Hematopoietic multipotent progenitor cell (in vitro differentiated cells): ENCODE results near the gene CBFA2T3. TPM values are rescaled to one million over a fixed set of nuclear protein-coding genes. Genes with fewer than 3 reads are reported as not detected.
"Not testable (repeated sequence)": the region's sequence is repeated elsewhere in the genome, so short reads cannot be mapped to it uniquely, and the experiment has no call there.

Source experiments
- DNase-seq, 3 donors: peaks; one replicate each; pipeline ENCODE4 v3.0.0-alpha.2; 2011 to 2015; ENCODE audit warnings: low read depth in 2 of 3, low spot score in 2 of 3
- total RNA-seq: library from RNA; depleted of rRNA; stranded (reverse); fragments of >200 nt; gene quantifications from one replicate; pipeline ENCODE4 v1.2.3, GENCODE V29; 2012

Gene CBFA2T3
- total RNA-seq = 32.0 TPM

DNA sequence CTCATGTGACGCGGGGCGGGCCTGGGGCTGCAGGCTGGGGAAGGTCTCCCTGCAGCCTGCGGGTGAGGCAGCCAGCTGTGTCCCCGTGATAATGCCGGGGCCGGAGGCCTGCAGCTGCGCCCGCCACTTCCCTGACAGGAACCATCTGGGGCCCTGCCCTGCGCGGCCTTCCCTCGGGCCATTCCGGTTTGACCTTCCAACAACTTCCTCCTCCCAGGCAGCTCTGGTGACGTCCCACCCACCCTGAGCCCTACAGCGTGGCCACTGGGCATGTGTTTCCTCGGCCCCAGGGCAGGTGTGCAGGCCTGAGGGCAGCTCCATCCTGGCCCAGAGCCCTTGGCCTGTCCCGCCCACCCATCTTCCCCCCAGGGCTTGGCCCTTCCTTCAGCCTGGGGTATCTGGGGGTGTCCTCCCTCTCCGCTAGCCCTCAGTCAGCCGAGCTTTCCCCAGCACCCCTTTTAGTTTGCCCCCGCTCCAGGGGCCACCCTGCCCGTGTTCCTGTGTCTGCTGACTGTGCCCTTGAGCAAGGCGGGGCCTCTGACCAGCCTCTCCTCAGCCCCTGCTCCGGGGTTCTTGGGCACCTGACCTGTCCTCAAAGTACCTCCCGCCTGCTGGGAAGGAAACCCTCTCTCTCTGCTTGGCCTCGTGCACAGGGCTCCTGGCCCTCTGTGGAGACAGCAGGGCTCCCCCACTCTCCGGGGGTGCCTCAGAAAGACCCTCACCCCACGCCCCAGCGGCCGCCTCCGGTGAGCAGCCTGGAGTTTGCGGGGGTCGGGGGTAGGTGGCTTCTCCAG lies at the start of gene CBFA2T3:
CBFA2T3 (minus strand) TSS at position 190 of the 794 bp plus-strand sequence. CDS start 400 bp downstream, outside the sequence.
- peak in 2 of 3 donors; percentile 91 to 95 for DNase-seq

DNA sequence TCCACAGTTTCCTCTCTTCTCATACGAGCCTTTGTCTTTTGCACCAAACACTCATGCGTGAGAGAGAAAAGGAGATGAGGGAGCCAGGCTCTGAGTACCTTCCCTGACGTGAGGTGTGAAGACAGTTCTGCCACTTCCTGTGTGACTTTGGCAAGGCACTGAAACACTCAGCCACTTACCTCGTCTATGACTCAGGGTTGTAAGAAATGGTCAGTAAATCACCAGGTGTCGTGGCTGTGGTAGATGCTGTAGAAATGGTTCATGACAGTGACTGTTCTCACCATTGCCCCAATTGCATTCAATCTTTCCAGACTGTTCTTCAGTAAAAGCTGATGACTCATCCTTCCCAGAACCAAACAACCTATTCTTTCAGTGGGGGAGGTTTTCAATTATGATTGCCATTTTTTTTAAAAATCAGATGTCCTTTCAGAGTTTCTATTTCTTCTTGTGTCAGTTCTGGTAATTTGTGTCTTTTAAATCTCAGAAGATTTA lies 49.2 kb upstream of the CBFA2T3 start:
- no peak for DNase-seq

DNA sequence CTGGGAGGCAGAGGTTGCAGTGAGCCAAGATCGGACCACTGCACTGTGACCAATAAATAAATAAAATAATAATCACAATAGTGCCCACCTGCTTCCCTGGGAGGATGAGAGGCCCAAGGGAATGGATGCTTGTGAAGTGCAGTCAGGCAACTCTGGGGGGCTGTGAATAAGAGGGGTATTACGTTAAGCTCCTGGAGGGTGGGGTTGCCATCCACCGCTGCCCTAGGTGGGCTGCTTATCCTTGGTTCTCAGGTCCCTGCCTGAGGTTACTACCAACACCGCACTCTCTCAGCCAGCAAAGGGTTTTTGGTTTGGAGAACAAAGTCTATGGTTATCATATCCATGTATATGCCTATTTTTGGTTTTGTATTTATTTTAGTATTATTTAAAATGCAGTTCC lies 48.6 kb upstream of the CBFA2T3 start:
- no peak for DNase-seq

DNA sequence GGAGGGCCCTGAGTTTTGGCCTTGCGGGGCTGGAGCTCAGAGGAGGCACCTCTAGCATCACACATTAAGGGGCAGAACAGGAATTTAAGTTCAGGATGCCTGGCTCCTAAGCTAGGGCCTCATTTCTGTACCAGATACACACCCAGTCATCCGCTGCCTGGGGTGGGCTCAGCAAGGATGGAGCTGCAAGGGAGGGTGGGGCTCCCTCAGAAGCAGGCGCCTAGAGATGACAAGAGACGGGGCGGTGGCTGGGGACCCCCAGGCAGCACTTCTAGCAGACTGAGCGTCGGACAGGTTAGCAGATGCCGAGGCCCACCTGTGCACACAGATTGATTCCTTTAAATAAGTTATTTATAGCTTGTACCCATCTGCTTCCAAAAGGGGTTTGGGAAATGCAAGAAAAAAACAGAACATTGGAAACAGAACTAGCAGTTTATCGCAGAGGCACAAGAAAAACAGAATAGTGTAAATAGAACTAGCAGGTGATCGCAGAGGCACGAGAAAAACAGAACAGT lies 47.6 kb upstream of the CBFA2T3 start:
- no peak for DNase-seq

DNA sequence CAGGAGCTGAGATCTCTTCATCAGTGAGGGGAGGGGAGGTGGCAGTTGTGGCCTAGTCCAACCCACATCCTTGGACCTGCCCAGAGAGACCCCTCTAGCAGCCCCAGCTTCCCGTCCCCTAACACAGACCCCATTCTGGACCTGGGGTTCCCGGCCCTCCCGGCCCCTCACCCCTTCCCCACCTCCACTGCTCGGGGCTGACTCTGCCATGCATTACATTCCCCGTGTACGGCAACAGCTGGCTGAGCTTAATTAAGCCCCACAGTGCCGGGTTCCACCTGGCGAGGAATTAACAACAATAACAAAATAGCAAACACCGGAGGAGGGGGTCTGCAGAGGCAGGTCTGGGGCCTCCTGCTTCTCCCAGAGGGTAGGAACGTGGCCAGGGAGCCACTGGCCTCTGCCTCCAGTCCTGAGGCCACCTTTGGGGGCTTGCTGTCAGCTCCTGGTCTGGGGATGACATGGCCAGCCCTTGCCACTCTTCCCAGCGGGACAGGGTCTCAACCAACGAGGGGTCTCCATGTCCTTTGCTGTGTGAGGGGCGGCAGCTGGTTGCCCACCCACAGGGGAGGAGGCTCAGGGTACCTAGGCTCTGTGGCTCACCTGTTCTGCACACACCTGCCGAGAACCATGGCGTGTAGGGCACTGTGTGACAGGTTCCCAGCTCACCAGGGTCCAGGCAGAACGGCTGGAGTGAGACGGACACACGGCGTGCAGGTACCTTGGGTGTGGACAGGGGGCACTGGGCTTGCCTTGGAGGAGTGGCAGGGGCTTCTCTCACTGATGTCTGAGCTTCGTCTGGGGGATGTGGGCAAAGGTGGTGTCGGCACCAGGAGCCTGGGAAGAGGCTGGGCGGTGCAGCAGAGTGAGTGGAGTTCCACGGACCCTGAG lies 46.9 kb upstream of the CBFA2T3 start:
- no peak for DNase-seq

DNA sequence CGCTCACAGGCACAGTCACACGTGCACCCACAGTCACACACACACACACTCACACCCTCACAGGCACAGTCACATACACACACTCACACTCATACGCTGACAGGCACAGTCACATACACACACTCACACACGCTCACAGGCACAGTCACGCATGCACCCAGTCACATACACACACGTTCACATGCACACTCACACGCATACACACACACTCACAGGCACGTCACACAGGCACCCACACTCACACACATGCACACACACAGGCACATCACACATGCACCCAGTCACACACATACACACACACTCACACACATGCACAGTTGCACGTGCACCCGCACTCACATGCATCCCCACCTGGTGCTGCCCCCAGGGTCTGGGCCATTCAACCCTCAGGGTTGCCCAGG lies 46.1 kb upstream of the CBFA2T3 start:
- no peak for DNase-seq

DNA sequence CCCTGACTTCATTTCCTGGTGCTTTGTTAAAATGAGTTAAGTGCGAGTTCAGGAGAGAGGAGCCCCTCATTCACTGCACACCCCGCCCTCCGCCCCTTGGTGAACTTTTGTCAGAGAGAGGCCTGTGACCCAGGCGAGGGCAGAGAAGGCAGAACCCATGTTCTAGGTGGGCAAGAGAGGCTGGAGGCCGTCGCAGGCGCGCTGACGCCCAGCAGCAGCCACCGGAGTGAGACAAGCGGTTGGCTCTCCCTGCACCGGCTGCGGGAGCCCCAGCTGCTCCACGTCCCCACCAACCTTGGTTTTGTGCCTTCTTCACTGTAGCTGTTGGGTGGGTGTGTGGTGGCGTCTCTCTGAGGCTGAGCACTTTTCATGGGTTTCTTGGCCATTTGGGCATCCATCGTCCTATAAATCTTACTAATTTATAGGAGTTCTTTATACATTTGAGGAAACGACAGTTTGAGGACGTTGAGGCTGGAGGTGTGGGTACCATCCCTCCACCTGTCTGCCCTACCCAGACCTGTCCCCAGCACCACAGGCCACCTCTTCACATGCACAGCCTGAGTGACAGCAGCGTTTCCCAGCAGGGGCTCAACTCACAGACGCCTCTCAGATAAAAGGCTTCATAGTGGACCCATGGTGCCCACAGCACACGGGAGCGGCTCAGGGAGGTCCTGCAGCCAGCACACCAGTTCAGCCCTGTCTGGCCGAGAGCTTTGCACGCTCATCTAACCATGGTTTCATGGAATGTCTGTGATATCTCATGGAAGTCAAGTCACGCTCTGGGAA lies 45.2 kb upstream of the CBFA2T3 start:
- DNase-seq = no peak

DNA sequence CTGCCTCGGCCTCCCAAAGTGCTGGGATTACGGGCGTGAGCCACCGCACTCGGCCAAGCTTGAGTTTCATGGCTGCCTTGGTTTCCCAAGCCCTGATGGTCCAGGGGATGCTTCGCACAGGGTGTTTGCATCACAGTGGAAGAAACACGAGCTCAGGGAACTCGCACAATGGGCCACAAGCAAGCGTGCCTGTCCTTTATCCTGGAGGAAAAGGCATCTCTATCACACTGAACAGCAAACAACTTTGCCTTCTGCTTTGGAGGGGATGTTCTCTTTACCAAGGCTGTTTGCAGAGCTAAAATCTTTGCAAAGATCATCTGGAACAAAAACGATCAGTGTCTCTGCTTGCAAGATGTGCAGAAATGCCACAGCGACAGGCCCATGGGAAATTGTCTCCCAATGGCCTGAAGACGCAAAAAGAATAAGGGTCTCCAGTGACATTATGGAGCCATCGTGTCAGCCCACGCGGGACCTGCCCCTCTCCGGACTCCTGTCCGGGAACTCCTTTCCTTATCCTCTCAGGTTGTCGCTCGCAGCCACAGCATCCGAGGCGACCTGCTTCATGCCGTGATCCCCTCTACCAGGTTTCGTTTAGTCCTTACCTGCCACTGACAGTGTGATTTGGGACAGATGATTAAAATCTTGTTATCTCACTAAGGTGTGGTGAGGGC lies 44.1 kb upstream of the CBFA2T3 start:
- no peak for DNase-seq

DNA sequence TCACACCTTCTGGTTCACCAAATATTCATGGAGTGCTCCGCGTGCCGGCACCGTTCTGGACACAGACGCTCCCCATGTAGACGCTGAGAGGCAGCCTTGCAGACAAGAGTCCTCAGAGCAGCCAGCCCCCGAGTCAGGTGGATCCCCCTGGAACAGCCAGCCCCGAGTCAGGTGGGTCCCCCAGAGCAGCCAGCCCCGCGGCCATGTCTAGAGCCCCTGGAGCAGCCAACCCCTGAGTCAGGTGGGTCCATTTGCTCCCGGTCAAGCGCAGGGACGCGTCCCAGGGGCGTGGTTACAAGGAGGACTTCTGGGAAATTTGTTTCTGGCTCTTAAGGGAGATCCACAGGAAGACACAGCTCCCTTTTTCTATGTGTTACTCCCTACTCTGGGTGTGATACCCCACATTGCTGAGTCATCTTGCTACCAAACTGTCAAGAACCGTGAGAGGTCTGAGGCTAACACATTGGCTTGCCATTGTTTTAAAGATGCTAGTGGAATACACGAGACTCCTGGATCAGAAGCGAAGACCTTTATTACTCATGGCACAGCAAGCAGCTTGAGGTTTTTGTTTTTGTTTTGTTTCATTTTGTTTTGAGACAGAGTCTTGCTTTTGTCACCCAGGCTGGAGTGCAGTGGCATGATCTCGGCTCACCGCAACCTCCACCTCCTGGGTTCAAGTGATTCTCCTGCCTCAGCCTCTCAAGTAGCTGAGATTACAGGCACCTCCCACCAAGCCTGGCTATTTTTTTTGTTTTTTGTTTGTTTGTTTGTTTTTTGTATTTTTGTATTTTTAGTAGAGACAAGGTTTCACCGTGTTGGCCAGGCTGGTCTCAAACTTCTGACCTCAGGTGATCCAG lies 43.3 kb upstream of the CBFA2T3 start:
- DNase-seq = peak in 1 of 3 donors; percentile 49

DNA sequence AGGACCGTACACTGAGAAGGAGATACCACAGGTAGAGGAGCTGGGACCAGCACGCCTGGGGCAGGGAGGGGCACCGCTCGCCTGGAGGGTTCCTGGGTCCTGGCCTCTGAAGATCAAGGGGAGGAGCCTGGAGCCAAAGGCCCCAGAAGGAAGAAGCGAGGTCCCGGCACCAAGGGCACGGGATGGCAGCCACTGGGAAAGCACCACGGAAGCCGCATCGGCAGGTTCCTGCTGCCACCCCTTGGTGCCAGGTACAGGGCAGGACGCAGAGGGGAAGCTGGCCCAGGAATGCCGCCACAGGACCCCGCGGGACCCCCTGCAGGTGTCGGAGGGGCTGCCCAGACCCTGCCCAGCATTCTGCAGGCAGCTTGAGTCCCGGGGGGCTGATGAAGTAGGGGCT lies 42.5 kb upstream of the CBFA2T3 start:
- DNase-seq = no peak

DNA sequence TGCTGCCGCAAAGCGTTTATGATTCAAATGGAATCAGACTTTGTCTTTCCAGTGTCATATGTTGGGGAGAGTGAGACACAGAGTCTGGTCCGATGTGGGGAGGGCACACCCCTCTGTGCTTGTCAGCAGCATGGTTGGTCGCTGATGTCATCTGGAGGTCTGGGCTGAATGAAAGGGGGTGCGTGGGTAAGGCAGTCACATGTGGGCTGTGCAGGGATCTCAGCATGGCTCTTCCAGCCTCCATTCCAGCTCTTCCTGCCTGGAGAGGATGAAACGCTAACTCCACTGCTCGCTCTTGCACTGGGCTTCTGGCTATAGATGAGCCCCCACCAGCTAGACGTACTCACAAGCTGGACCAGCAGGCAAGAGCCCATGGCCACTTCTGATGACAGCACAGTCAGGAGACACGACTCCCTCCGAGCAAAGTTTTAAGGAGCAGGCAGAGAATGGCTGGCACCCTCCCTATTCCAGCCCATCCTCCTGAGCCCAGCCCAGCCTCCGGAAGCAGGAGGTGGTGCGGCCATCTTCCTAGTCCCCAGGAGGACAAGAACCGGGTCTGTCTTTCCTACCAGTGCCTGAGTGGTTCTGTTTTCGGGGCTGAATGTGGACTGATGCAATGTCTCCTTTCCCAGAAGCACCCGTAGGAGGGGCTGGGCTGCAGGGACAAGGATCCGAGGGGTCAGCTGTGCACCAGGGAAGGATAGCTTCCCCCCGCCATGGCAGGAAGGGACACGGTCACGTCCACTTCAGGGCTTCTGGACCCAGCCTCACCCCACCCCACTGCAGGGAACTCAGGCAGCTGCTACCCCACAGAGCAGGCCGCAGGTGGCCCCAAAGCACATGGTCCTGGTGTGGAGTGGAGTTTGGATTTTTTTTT lies 41.5 kb upstream of the CBFA2T3 start:
- no peak for DNase-seq

DNA sequence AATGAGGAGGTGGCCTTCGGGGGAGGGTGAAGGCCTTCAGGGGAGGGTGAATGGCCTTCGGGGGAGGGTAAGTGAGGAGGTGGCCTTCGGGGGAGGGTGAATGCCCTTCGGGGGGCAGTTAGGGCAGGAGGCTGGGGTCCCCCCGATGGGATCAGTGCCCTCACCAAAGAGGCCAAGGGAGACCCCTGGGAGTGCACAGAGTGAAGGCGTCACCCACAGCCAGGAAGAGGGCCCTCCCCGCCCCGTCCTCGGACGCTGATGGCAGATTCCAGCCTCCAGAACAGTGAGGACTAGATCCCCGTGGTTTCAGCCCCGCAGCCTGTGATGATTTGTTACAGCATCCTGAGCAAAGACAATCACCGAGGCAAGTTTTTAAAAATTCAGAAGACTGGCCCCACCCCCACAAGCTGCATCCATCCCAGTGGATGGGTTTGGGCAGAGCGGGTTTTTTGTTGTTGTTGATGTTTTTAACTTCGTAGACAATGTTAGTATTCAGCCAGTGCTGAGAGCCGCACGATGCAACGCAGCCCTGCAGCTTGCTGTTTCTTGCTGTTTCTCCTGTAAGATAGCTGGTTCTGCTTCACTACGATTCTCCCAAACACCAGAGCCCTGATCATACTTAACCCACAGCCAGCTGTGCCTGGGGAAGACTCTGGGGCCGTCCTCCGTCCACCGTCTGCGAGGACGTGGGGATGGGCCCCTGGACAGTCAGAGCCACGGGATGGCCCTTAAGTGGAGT lies 40.7 kb upstream of the CBFA2T3 start:
- no peak for DNase-seq

DNA sequence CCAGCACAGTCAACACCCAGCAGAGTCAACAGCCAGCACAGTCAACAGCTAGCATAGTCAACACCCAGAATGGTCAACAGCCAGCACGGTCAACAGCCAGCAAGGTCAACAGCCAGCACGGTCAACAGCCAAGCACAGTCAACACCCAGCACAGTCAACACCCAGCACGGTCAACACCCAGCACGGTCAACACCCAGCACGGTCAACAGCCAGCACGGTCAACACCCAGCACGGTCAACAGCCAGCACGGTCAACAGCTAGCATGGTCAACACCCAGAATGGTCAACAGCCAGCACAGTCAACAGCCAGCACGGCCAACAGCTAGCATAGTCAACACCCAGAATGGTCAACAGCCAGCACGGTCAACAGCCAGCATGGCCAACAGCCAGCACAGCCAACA lies 39.6 kb upstream of the CBFA2T3 start:
- not testable (repeated sequence) for DNase-seq

DNA sequence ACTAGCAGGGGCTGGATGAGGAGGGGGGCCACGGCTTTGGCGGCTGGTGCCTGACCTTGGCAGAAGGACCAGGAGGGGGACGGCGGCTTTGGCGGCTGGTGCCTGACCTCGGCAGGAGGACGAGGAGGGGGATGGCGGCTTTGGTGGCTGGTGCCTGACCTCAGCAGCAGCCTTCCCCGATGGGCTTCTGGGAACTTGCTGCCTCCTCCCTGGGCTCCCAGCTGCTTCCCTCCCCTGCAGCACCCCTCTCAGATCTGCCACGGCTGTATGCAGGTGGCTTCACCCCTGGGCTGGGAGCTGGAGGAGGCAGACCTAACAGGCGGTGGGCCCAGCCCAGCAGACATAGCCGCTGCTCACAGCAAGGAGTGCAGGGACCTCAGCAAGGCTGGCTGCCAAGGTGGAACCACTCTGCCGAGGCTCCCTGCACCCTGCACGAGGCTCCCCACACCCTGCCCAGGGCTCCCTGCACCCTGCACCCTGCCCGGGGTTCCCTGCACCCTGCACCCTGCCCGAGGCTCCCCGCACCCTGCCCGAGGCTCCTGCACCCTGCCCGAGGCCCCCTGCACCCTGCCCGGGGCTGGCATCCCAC lies 38.4 kb upstream of the CBFA2T3 start:
- DNase-seq = no peak

DNA sequence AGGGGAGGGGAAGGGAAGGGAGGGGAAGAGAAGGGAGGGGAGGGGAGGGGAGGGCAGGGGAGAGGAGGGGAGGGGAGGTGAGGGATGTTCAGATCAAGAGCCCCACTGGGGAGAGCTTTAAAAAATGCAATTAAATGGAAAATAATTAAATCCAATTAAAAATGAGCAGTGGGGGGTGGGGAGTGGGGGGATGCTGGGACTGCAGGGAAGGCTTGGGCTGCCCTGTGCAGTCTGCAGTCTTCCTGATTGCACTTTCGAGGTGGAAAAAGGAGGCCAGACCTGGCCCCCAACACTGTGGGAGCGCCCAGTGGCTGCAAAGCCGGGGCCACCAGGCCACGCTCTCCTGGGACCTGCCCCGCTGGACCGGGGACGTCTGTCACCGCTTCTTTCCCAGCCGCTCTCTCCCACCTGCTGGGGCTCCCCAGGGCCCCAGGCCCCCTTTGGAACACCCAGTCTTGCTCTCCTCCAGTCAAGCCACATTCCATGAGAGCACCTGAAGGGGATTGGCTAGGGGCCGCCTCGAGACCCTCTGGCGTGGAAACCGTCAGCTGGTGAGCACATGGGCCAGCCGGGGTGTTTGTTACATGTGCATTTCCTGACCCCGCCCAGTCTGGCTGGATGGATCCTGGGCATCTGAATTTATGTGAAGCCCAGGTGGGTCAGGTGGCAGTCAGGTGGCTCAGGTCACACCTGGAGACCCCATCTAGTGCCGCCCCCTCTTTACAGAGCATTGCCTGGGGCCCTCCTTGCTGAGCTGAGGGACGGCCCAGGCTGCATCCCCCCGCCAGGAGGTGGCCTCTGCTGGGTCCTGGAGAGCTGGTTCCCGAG lies 37.6 kb upstream of the CBFA2T3 start:
- DNase-seq = no peak

DNA sequence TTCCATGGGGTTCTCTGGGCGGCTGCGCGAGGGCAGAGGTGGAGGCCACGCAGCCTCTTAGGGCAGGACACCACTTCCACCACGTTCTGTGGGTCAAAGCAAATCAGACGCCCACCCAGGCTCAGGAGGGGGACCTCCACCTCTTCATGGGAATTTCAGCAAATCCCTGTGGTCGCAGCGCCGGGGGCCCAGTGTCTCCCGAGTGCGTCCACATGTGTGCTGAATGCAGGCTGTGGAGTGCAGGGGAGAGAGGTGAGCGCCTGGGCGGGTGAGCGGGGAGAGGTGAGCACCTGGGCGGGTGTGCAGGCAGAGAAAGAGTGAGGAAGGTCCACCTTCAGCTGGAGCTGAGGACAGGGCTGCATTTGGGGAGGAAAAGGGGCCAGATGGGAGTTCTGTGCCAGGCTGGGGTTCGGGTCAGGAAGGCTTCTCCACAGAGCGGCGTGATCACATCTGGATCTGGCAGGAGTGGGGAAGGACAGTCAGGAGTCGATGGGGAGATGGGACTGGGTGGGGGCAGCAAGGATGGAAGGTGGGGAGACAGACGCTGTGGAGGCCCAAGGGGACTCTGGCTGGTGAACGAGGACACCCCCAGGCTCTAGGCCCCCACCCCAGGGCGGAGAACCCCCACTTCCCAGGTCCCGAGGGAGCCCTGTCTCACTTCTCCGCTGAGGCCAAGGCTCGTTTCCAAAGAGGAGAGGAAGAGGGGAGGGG lies 36.8 kb upstream of the CBFA2T3 start:
- no peak for DNase-seq
